ENCODE measurements around the gene NDN. TPM values are rescaled to one million over a fixed set of nuclear protein-coding genes. Genes with fewer than 3 reads are reported as not detected.

Gene NDN, protein sequence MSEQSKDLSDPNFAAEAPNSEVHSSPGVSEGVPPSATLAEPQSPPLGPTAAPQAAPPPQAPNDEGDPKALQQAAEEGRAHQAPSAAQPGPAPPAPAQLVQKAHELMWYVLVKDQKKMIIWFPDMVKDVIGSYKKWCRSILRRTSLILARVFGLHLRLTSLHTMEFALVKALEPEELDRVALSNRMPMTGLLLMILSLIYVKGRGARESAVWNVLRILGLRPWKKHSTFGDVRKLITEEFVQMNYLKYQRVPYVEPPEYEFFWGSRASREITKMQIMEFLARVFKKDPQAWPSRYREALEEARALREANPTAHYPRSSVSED
- 35.3 and 35.7 TPM in 2 replicates for total RNA-seq (ENCODE audit: low replicate concordance)

DNA sequence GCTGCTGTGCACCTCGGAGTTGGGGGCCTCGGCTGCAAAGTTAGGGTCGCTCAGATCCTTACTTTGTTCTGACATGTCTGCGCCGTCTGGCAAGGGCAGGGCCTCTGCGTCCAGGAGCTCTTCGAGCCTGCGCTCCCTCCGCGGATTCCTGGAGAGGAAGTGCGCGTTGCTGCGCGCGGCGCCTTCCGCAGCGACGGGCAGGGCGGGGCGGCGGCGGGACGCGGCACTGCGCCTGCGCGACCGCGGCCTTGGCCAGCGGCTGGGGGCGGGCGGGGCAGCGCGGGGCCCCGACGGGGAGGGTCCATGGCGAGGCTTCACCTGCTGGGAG, at the start of gene NDN:
NDN (minus strand) TSS at position 163 of the 328 bp plus-strand sequence; CDS start at position 75, 88 bp downstream.

DNA sequence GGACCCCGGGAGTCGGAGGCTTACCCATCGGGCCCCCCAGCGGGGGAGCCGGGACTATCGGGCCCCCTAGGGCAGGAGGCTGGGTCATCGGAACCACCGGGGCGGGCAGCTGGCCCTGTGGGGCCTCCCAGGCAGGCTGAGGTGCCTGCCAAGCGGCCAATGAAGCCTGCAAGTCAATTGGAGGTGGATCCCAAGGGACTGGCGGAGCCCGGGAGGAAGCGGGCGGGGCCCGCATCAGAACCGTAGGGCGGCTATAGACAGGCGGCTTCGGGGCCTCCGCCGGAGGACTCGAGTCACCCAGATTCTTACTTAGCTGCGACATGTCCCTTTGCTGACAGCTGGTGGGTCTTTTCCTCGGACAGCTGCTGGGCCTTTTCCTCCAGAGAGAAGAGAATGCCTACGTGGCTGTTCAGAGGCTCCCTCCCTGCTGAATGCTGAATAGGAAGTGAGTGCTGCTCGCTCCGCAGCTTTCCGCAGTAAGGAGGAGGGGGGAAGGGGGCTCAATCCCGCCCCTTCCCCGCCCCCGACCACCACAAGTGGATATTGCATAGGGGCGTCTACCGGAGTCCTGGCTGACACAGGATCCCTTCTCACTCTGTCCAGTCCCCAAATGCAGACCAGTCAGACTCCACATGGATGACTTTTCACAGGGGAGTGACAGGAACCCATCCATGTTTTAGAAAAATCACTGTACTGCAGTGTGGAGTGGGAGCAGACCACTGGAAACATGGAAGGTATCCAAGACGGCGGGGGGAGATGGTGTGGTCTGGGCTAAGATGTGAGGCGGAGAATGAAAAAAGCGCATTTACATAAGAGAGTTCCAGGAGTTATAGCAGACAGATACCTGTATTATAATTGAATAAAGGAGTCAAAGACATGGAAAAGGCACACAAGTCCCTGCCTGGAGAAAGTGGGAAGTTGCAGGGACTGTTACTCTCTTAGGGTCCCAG, 39.4 kb downstream of the NDN start, which contains the start of gene MAGEL2:
MAGEL2 (minus strand) TSS at position 447 of the 950 bp plus-strand sequence; CDS start at position 322, 125 bp downstream.

Other genes with a start within 250 kb of the NDN start
- gene GOLGA6L2, start 240.1 kb downstream of the NDN start, total RNA-seq (ENCODE audit: low replicate concordance): not detected in 2 replicates
- gene MKRN3, start 121.6 kb downstream of the NDN start, total RNA-seq (ENCODE audit: low replicate concordance): 0.90 and 1.4 TPM in 2 replicates
- under 0.01 TPM in 2 replicates for gene MAGEL2, start 39.4 kb downstream of the NDN start, total RNA-seq (ENCODE audit: low replicate concordance)

All from smooth muscle cell of the coronary artery (primary cell).